GM21576 (cell line): ENCODE measurements around the gene NAP1L3.

Experiments
- ATAC-seq: cut with Tn5 transposase; IDR thresholded peaks from one replicate; pipeline ENCODE4 v1.9.1; 2021; ENCODE audit warnings: mild to moderate bottlenecking, moderate library complexity; ENCODE audit not compliant: unreplicated experiment

The NAP1L3 gene, protein sequence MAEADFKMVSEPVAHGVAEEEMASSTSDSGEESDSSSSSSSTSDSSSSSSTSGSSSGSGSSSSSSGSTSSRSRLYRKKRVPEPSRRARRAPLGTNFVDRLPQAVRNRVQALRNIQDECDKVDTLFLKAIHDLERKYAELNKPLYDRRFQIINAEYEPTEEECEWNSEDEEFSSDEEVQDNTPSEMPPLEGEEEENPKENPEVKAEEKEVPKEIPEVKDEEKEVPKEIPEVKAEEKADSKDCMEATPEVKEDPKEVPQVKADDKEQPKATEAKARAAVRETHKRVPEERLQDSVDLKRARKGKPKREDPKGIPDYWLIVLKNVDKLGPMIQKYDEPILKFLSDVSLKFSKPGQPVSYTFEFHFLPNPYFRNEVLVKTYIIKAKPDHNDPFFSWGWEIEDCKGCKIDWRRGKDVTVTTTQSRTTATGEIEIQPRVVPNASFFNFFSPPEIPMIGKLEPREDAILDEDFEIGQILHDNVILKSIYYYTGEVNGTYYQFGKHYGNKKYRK

GRCh38 chrX:93673056-93673868, at the start of gene NAP1L3:
NAP1L3 (minus strand) TSS chrX:93673578; CDS start chrX:93673304, 274 bp downstream.
- no peak for ATAC-seq

DNA sequence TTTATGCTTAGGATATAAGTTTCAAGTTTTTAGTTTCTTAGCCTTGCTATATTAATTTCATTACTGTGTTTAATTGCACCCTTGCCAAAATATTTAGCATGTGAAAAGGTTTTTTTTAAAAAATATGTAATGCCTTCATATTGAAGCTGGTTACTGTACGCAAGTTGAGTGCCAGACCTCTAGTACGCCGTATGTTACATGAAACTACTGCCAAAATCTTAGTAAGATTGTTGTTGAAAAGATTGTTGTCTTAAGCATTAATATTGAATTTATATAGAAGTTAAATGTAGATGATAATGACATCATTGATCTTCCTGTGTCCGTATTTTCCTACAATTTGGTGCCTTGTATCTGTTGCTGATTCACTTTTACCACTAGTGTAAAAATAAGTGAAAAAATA, 37.7 kb upstream of the NAP1L3 start:
- no peak for ATAC-seq

DNA sequence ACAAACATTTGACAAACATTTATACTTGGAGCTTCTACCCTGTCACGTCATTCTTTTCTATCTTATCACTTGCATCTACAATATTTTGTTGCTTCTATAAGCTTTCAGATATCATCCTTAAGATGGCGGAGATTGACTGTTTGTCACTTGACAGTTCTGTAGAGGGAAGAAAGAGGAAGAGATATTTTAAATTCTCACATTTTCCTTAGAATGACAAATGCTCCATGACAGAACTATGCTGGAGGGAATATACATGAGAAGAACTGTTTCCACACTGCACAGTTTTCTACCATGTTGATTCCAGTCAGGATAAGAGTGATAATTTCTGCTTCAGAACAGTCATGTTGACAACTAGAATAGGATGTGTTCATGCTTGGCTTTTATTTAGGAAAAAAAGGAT, 30.3 kb upstream of the NAP1L3 start:
- ATAC-seq, result no peak

- ATAC-seq, result no peak
These were observed 22.6 kb upstream of the NAP1L3 start for GRCh38 chrX:93695981-93696380.

- no peak for ATAC-seq
These were observed 492 bp upstream of the NAP1L3 start, which contains the start of gene FAM133A for GRCh38 chrX:93673869-93674271. FAM133A (plus strand) TSS chrX:93674206; CDS start chrX:93709420, 35,214 bp downstream.

DNA sequence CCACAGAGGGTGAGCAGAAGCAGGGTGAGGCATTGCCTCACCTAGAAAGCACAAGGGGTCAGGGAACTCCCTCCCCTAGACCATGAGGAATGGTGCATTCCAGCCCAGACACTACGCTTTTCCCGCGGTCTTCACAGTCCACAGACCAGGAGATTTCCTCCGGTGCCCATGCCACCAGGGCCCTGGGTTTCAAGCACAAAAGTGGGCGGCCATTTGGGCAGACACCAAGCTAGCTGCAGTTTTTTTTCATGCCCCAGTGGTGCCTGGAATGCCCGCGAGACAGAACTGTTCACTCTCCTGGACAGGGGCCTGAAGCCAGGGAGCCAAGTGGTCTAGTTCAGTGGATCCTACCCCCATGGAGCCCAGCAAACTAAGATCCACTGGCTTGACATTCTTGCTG, 12.8 kb downstream of the NAP1L3 start:
- no peak for ATAC-seq

DNA sequence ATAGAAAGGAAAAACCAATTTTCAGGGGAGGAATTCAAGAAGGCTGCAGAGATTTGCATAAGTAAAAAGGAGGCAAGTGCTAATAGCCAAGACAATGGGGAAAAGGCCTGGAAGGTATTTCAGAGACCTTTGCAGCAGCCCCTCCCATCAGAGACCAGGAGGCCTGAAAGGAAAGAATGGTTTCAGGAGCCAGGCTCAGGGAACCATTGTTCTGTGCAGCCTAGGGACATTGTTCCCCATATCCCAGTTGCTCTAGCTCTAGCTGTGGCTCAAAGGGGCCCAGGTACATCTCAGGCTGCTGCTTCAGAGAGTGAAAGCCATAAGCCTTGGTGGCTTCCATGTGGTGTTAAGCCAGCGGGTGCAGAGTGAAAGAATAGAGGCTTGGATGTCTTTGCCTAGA, 24.0 kb downstream of the NAP1L3 start:
- ATAC-seq, result no peak

DNA sequence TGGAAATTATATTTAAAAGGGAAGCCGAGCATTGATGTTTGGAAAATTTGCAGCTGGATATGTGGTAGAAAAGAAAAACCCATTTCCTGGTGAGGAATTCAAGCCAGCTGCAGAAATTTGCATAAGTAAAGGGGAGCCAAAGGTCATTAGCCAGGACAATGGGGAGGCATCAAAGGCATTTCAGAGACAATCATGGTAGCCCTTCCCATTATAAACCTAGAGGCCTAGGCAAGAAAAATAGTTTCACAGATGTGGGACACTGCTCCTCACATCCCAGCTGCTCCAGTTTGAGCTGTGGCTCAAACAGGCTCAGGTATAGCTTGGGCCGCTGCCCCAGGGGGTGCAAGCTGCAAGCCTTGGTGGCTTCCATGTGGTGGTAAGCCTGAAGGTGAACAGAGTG, 35.8 kb downstream of the NAP1L3 start:
- ATAC-seq, result no peak
